Measurements from ENCODE around the gene GALNS.

Gene GALNS

GRCh38 chr16:88865742-88866141 is 9.0 kb upstream of the GALNS start:
- Histone ChIP-seq H4K20me1 (ENCODE audit: insufficient read depth, low read length) (no peaks in the 10 kb centered on the region), H3K4me2 (ENCODE audit: insufficient read depth, low read length) (no peak overlapping the region), H2AFZ (ENCODE audit: low read depth, low read length) (no peak overlapping the region), H3K79me2 (ENCODE audit: insufficient read depth, low read length) (no peaks in the 10 kb centered on the region), H3K36me3 (ENCODE audit: insufficient read depth, low read length) (peaks cover 15% of the 10 kb centered on the region), H3K27me3 (ENCODE audit: insufficient read depth, low read length, poor library complexity) (peaks cover 12% of the 10 kb centered on the region), H3K4me3 (ENCODE audit: low read depth in 1 of 2, low read length in 2 of 2) (no peak overlapping the region), H3K9me3 (ENCODE audit: insufficient read depth, low read length, severe bottlenecking) (no peaks in the 10 kb centered on the region), H3K27ac (ENCODE audit: low read length) (no peak overlapping the region), H3K4me1 (ENCODE audit: insufficient read depth, low read length) (no peaks in the 10 kb centered on the region), H3K9ac (ENCODE audit: low read depth, low read length) (no peak overlapping the region)
- DNase-seq = no peak
- ATAC-seq (ENCODE audit: insufficient read depth, low read depth) = no peak
- no peak for TF ChIP-seq CTCF (IDR thresholded peaks at IDR 0.05; ENCODE audit: borderline replicate concordance, extremely low read depth, low read length, poor library complexity, severe bottlenecking)
- no peak for TF ChIP-seq EZH2 (IDR thresholded peaks at IDR 0.05; ENCODE audit: borderline replicate concordance, low read depth, low read length, severe bottlenecking)

GRCh38 chr16:88865310-88865709 is 8.6 kb upstream of the GALNS start:
- Histone ChIP-seq H3K27me3 (ENCODE audit: insufficient read depth, low read length, poor library complexity) (peaks cover 8% of the 10 kb centered on the region), H4K20me1 (ENCODE audit: insufficient read depth, low read length) (no peaks in the 10 kb centered on the region), H2AFZ (ENCODE audit: low read depth, low read length) (no peak overlapping the region), H3K79me2 (ENCODE audit: insufficient read depth, low read length) (no peaks in the 10 kb centered on the region), H3K4me2 (ENCODE audit: insufficient read depth, low read length) (no peak overlapping the region), H3K4me3 (ENCODE audit: low read depth in 1 of 2, low read length in 2 of 2) (no peak overlapping the region), H3K27ac (ENCODE audit: low read length) (no peak overlapping the region), H3K9ac (ENCODE audit: low read depth, low read length) (no peak overlapping the region), H3K4me1 (ENCODE audit: insufficient read depth, low read length) (no peaks in the 10 kb centered on the region), H3K36me3 (ENCODE audit: insufficient read depth, low read length) (peaks cover 19% of the 10 kb centered on the region), H3K9me3 (ENCODE audit: insufficient read depth, low read length, severe bottlenecking) (no peaks in the 10 kb centered on the region)
- DNase-seq (no peak), ATAC-seq (ENCODE audit: insufficient read depth, low read depth) (no peak)
- no peak for TF ChIP-seq EZH2 (IDR thresholded peaks at IDR 0.05; ENCODE audit: borderline replicate concordance, low read depth, low read length, severe bottlenecking)

GRCh38 chr16:88864521-88864920 is 7.8 kb upstream of the GALNS start:
- ATAC-seq (ENCODE audit: insufficient read depth, low read depth) = no peak
- H3K79me2 ChIP-seq (ENCODE audit: insufficient read depth, low read length) = no peaks in the 10 kb centered on the region
- DNase-seq = no peak
- H3K27ac ChIP-seq (ENCODE audit: low read length) = no peak overlapping the region
- TF ChIP-seq EZH2 (IDR thresholded peaks at IDR 0.05; ENCODE audit: borderline replicate concordance, low read depth, low read length, severe bottlenecking) = no peak
- TF ChIP-seq CTCF (IDR thresholded peaks at IDR 0.05; ENCODE audit: borderline replicate concordance, extremely low read depth, low read length, poor library complexity, severe bottlenecking) = no peak
- H3K4me2 ChIP-seq (ENCODE audit: insufficient read depth, low read length) = no peak overlapping the region
- H4K20me1 ChIP-seq (ENCODE audit: insufficient read depth, low read length) = no peaks in the 10 kb centered on the region
- no peaks in the 10 kb centered on the region for H3K9me3 ChIP-seq (ENCODE audit: insufficient read depth, low read length, severe bottlenecking)
- H3K4me1 ChIP-seq (ENCODE audit: insufficient read depth, low read length) = no peaks in the 10 kb centered on the region
- H3K27me3 ChIP-seq (ENCODE audit: insufficient read depth, low read length, poor library complexity) = peaks cover 3% of the 10 kb centered on the region
- no peak overlapping the region for H3K9ac ChIP-seq (ENCODE audit: low read depth, low read length)
- H2AFZ ChIP-seq (ENCODE audit: low read depth, low read length) = no peak overlapping the region
- peaks cover 27% of the 10 kb centered on the region for H3K36me3 ChIP-seq (ENCODE audit: insufficient read depth, low read length)
- H3K4me3 ChIP-seq (ENCODE audit: low read depth in 1 of 2, low read length in 2 of 2) = no peak overlapping the region

- no peak for TF ChIP-seq CTCF (IDR thresholded peaks at IDR 0.05; ENCODE audit: borderline replicate concordance, extremely low read depth, low read length, poor library complexity, severe bottlenecking)
- no peak for TF ChIP-seq EZH2 (IDR thresholded peaks at IDR 0.05; ENCODE audit: borderline replicate concordance, low read depth, low read length, severe bottlenecking)
- Histone ChIP-seq H3K9me3 (ENCODE audit: insufficient read depth, low read length, severe bottlenecking) (no peaks in the 10 kb centered on the region), H3K27me3 (ENCODE audit: insufficient read depth, low read length, poor library complexity) (no peaks in the 10 kb centered on the region), H3K9ac (ENCODE audit: low read depth, low read length) (no peak overlapping the region), H3K4me2 (ENCODE audit: insufficient read depth, low read length) (no peak overlapping the region), H3K4me3 (ENCODE audit: low read depth in 1 of 2, low read length in 2 of 2) (no peak overlapping the region), H3K4me1 (ENCODE audit: insufficient read depth, low read length) (no peaks in the 10 kb centered on the region), H3K79me2 (ENCODE audit: insufficient read depth, low read length) (no peaks in the 10 kb centered on the region), H2AFZ (ENCODE audit: low read depth, low read length) (no peak overlapping the region), H4K20me1 (ENCODE audit: insufficient read depth, low read length) (no peaks in the 10 kb centered on the region), H3K36me3 (ENCODE audit: insufficient read depth, low read length) (peaks cover 31% of the 10 kb centered on the region), H3K27ac (ENCODE audit: low read length) (no peak overlapping the region)
- DNase-seq (no peak), ATAC-seq (ENCODE audit: insufficient read depth, low read depth) (0 out of 3 replicates have a peak, but pooled peaks have one; percentile 3)
These were observed 7.4 kb upstream of the GALNS start for GRCh38 chr16:88864099-88864498.

Measured in DND-41 (cell line).